NCI-H187 treated with DMSO at 0.1 percent for 48 hours (cell line): Measurements from ENCODE around the gene COX4I1.
"Not testable (repeated sequence)": the region's sequence is repeated elsewhere in the genome, so short reads cannot be mapped to it uniquely, and the experiment has no call there.

ENCODE experiments used
- DNase-seq: peaks from one replicate; lab custom pipeline; 2025; lab: John Stamatoyannopoulos, UW

Gene COX4I1

GRCh38 chr16:85824161-85825135 lies 25.0 kb downstream of the COX4I1 start:
- DNase-seq = no peak

GRCh38 chr16:85825326-85825725 lies 25.8 kb downstream of the COX4I1 start:
- no peak for DNase-seq

- DNase-seq = no peak
Measured at GRCh38 chr16:85826686-85827247, 27.3 kb downstream of the COX4I1 start.

GRCh38 chr16:85828166-85828565 lies 28.7 kb downstream of the COX4I1 start:
- DNase-seq = no peak

DNA sequence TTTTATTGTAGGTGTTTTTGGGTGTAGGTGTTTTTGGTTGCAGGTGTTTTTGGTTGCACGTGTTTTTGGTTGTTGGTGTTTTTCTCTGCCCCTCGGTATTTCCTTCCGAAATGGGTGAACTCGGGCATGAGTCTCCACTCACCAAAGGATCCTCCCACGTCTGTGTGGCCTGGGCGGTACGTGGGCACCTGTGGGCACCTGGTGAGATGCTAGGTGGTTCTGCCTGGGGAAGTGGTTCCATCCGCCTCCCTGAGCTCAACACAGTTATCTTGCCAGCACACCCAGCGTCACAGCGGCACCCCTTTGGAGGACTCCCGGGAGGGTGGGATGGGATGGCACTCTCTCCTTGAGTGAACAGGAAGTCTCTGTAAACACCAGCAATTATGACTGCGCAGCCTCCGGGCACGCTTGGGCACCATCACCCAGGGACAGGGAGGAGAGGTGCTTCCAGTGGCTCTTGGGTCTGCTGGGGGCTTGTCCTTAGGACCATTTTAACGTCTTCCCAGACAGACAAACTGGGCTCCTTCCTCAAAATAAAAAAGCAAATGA lies 29.8 kb downstream of the COX4I1 start:
- DNase-seq = no peak

DNA sequence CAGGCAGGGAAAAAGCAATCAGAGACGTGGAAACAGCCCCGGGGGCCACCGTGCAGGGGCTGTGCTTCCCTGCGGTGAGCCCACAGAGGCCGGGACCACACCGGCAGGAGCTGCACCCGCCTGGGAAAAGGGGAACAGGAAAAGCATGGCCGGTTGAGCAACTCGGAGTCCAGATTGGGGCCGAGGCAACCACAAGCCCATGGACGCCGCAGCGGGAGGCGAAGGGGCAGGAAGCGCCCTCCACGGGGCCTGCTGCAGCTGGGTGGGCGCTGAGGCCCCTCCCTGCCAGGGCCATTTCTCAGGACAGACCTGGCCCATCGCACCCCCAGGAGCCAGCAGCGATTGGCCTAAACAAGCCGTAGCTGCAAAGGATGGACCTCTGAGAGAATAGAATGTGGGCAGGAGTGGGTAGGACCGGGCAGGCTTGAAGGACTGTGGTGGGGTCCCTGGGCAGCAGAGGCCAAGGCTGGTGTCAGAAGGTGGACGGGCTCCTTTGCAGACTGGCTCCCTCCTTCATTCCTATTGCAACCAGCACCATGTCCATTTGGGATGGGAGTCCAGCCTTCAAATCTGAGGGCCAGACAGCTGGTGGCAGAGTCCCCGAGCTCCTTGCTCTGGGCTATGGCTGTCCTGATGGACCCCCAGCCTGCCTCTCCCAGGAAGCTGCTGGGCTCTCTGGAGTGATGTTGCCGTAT lies 30.4 kb downstream of the COX4I1 start:
- no peak for DNase-seq

- DNase-seq = no peak
Measured at GRCh38 chr16:85830821-85831220, 31.3 kb downstream of the COX4I1 start.

DNA sequence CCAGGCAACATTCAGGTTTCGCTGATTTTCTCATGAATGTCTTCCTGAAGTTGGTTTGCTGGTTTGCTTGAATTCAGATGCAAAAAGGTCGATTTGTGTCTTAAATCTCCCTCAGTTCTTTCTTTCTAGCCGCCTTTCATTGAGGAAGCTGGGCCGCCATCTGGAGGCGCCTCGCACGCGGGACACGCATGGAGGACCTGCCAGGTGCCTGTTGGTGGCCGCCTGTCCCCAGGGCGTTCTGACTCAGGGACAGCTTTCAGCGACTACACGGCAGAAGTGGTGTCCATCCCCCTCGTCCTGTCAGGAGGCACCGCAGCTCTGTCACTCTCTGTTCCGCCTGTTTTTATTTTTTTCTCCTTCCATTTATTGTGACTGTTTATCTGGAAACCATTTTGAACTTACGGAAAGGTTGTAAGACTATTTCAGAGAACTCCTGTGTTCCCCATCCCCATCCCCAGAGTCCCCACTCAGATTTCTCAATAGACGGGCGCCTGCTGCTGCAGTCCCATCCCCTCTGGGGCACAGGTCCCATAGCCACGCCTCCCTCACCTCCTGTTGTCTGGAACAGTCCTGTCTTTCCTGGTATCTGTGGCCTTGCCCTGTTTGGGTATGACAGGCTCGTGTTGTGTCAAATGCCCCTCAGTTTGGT lies 33.2 kb downstream of the COX4I1 start:
- DNase-seq = no peak

GRCh38 chr16:85833219-85833920 lies 33.9 kb downstream of the COX4I1 start:
- DNase-seq = no peak

DNA sequence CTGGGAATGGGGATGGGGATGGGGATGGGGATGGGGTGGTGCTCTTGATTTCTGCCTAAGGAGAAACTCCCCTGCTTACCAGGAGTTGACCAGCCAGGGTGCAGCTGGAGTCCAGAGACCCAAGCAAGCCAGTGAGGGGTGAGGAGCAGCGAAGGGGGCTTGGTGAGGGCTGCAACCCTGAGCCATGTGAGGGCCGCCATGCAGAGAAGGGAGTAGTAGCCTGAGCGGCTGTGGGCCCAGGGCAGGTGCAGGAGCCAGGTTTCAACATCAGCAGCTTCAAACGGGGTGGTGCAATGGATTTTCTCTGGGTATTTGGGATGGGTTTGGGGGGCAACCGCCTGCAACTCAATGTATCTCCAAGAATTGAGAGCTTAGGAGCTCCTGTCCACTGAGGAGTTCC lies 35.2 kb downstream of the COX4I1 start:
- DNase-seq = no peak

GRCh38 chr16:85835227-85835751 lies 35.8 kb downstream of the COX4I1 start:
- DNase-seq = no peak

GRCh38 chr16:85835956-85836705 lies 36.6 kb downstream of the COX4I1 start:
- no peak for DNase-seq

GRCh38 chr16:85836706-85837582 lies 37.4 kb downstream of the COX4I1 start:
- no peak for DNase-seq

GRCh38 chr16:85837654-85838053 lies 38.2 kb downstream of the COX4I1 start:
- not testable (repeated sequence) for DNase-seq

GRCh38 chr16:85838381-85838780 lies 38.9 kb downstream of the COX4I1 start:
- DNase-seq = no peak

DNA sequence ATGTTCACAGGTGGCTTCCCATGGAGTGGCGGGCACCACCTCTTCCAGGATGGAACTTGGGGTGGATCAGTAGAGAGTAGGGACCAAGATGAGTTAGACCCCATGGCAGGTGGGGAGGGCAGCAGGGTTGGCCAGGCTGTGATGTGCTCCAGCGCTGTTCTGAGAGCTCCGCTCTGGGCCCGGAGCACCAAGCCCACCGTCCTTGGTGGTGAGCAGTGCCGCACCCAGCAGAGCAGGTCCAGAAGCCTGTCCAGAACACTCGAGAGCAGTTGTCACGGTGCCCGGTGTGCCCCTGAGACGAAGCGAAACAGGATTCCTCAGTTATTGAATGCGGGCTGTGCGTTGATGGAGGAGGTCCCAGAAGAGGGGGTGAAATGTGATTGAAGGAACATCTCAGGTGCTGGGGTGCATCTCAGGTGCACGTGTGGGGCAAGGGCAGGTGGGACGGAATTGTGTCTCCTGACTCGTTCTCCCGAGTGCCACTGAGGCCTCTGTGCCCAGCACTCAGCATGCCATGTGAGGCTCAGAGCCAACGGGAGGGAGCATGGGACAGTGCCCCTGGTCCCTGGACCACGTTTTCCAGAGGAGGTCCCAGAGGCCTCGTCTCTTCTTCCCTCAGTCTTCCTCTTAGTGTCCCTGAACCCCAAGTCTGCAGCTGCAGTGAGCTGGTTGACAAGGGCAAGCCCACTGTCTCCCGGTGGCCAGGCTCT lies 39.5 kb downstream of the COX4I1 start:
- DNase-seq = no peak

DNA sequence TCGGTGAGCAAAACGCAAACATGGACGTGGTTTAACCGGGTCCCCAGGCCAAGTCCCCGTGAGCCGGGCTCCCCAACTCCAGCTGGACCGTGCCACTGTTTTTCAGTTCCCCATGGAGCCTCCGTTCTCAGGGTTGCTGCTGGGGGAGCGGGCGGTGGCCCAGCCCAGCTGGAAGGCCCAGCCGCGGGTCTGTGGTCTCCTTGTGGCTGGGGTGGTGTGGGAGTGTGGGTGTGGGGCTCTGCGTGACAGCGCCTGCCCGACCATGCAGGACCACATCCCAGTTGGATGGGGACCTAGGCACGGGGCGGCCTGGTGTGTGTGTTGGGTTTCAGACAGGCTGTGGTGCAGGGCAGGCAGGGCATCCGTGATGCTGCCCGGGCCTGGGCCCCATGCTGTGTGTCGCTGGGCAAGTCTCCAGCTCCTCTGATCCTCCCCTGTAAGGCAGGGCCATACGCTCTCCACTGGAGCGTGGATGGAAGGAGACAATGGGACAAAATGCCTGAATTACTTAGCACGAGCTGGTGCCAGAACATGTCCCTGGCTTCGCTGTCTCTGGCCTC lies 40.3 kb downstream of the COX4I1 start:
- DNase-seq = no peak

- no peak for DNase-seq
Measured at GRCh38 chr16:85840395-85840794, 40.9 kb downstream of the COX4I1 start.
